Keratinocyte (primary cell): Measurements from ENCODE around the gene GNAL.

Source experiments
- CTCF ChIP-seq, 3 experiments: IDR thresholded peaks in 1 of 3; conservative IDR thresholded peaks in 1 of 3; optimal IDR thresholded peaks in 1 of 3; 2 replicates in 2 of 3; 3 replicates in 1 of 3; pipeline versions ENCODE3 to v1.5.1; 2011; ENCODE audit warnings: low read length in 3 of 3, mild to moderate bottlenecking in 3 of 3, moderate library complexity in 2 of 3, control low read depth in 1 of 3, inconsistent platforms in 1 of 3; ENCODE audit not compliant: insufficient read depth in 2 of 3; ENCODE audit errors: extremely low read depth in 1 of 3
- EZH2 ChIP-seq: IDR thresholded peaks from one replicate; pipeline ENCODE4 v1.6.1; 2012; ENCODE audit warnings: inconsistent platforms, mild to moderate bottlenecking, low read length, moderate library complexity

- TF ChIP-seq CTCF (optimal IDR thresholded peaks at IDR 0.05 in 1 of 3, IDR thresholded peaks at IDR 0.05 in 1 of 3, conservative IDR thresholded peaks at IDR 0.05 in 1 of 3; ENCODE audit: extremely low read depth in 1 of 3, insufficient read depth in 2 of 3, low read length in 3 of 3) = no peak
- peak; percentile 69 for TF ChIP-seq EZH2
Measured at GRCh38 chr18:11752116-11752911, 63.2 kb downstream of the GNAL start.
